Neural cell (in vitro differentiated cells): ENCODE data around the gene ESPN. TPM values are rescaled to one million over a fixed set of nuclear protein-coding genes. Genes with fewer than 3 reads are reported as not detected.
"Not testable (repeated sequence)": the region's sequence is repeated elsewhere in the genome, so short reads cannot be mapped to it uniquely, and the experiment has no call there.

Experiments used
- H2AFZ ChIP-seq: fragments of 200-600, 300-800 bp; sonication (generic), shearing (Covaris generic); 2 replicates; pipeline ENCODE4 v1.6.0; 2014; ENCODE audit warnings: low read depth, mild to moderate bottlenecking, antibody characterized with exemption, low read length, moderate library complexity
- H3F3A ChIP-seq: fragments of 200-600 bp; shearing (Covaris generic); 2 replicates; pipeline ENCODE4 v1.6.1; 2016; ENCODE audit warnings: mild to moderate bottlenecking, moderate library complexity, mixed read lengths, antibody characterized with exemption, low read length; ENCODE audit not compliant: insufficient read depth, poor library complexity, severe bottlenecking
- H3K27ac ChIP-seq: fragments of 200-600, 300-800 bp; sonication (generic), shearing (Covaris generic); 2 replicates; pipeline ENCODE4 v1.5.1; 2014; ENCODE audit warnings: mild to moderate bottlenecking, low read length, moderate library complexity
- H3K27me3 ChIP-seq: fragments of 300-800, 200-600 bp; sonication (generic), shearing (Covaris generic); 2 replicates; pipeline ENCODE4 v1.6.0; 2014; ENCODE audit warnings: mild to moderate bottlenecking, low read depth, low read length, moderate library complexity; ENCODE audit not compliant: insufficient read depth
- H3K36me3 ChIP-seq: fragments of 300-800, 200-600 bp; sonication (generic), shearing (Covaris generic); 2 replicates; pipeline ENCODE4 v1.5.1; 2014; ENCODE audit warnings: mild to moderate bottlenecking, antibody characterized with exemption, low read length, moderate library complexity; ENCODE audit not compliant: insufficient read depth
- H3K4me2 ChIP-seq: fragments of 300-800, 200-600 bp; sonication (generic), shearing (Covaris generic); 2 replicates; pipeline ENCODE4 v1.6.0; 2014; ENCODE audit warnings: mild to moderate bottlenecking, low read length
- H3K4me3 ChIP-seq: fragments of 300-800, 200-600 bp; sonication (generic), shearing (Covaris generic); 2 replicates; pipeline ENCODE4 v1.5.1; 2014; ENCODE audit warnings: mild to moderate bottlenecking, low read length, moderate library complexity
- H3K79me2 ChIP-seq: fragments of 200-600 bp; shearing (Covaris generic); replicated peaks from 2 replicates; pipeline ENCODE4 v1.6.0; 2014; ENCODE audit warnings: mild to moderate bottlenecking, low read length, moderate library complexity; ENCODE audit not compliant: insufficient read depth
- H3K9ac ChIP-seq: fragments of 300-800, 200-600 bp; sonication (generic), shearing (Covaris generic); 2 replicates; pipeline ENCODE4 v1.6.1; 2016; ENCODE audit warnings: mild to moderate bottlenecking, low read length, mixed read lengths
- H3K9me2 ChIP-seq: fragments of 200-600 bp; shearing (Covaris generic); 2 replicates; pipeline ENCODE4 v1.6.1; 2016; ENCODE audit warnings: mild to moderate bottlenecking, low read length, mixed read lengths; ENCODE audit not compliant: insufficient read depth
- H3K9me3 ChIP-seq: fragments of 200-600, 300-800 bp; sonication (generic), shearing (Covaris generic); 2 replicates; pipeline ENCODE4 v1.6.1; 2016; ENCODE audit warnings: mild to moderate bottlenecking, mixed run types, low read length, moderate library complexity, mixed read lengths
- H4K20me1 ChIP-seq: fragments of 200-600 bp; shearing (Covaris generic); 2 replicates; pipeline ENCODE4 v1.6.1; 2016; ENCODE audit warnings: mild to moderate bottlenecking, mixed run types; ENCODE audit not compliant: insufficient read depth
- EP300 ChIP-seq: fragments of 450-650 bp; conservative IDR thresholded peaks from 2 replicates; pipeline ENCODE4 v1.6.1; 2014; ENCODE audit warnings: antibody characterized with exemption, mild to moderate bottlenecking, moderate library complexity; ENCODE audit not compliant: poor library complexity, severe bottlenecking
- EZH2 ChIP-seq: fragments of 200-600, 300-800 bp; shearing (Covaris generic), sonication (generic); IDR thresholded peaks from 2 replicates; pipeline ENCODE4 v1.6.1; 2014; ENCODE audit warnings: antibody characterized with exemption, low read length, borderline replicate concordance, mild to moderate bottlenecking; ENCODE audit not compliant: insufficient read depth, poor library complexity, severe bottlenecking
- MXI1 ChIP-seq: fragments of 450-650 bp; conservative IDR thresholded peaks from 2 replicates; pipeline ENCODE4 v1.6.1; 2014; ENCODE audit warnings: antibody characterized with exemption, mild to moderate bottlenecking; ENCODE audit not compliant: poor library complexity, severe bottlenecking
- POLR2AphosphoS5 ChIP-seq: IDR thresholded peaks from 2 replicates; pipeline ENCODE4 v1.6.1; 2012
- RAD21 ChIP-seq: fragments of 450-650 bp; conservative IDR thresholded peaks from 2 replicates; pipeline ENCODE4 v1.6.1; 2014; ENCODE audit warnings: antibody characterized with exemption, mild to moderate bottlenecking, moderate library complexity
- SMC3 ChIP-seq: fragments of 450-650 bp; conservative IDR thresholded peaks from 2 replicates; pipeline ENCODE4 v1.6.1; 2014; ENCODE audit warnings: antibody characterized with exemption, mild to moderate bottlenecking, moderate library complexity; ENCODE audit not compliant: poor library complexity
- TAF1 ChIP-seq: IDR thresholded peaks from 2 replicates; pipeline ENCODE4 v1.6.1; 2012; ENCODE audit warnings: low read depth
- polyA plus RNA-seq: library from polyadenylated mRNA; depleted of rRNA; stranded (reverse); fragments of >200 nt; gene quantifications from 2 replicates; pipeline ENCODE4 v1.2.3, GENCODE V29; 2014
- TF ChIP-seq, protein P1 (sequence below): IDR thresholded peaks from 2 replicates; pipeline ENCODE4 v1.6.1; 2012; ENCODE audit warnings: borderline replicate concordance
- TF ChIP-seq, protein P2 (sequence below): fragments of 450-650 bp; IDR thresholded peaks from 2 replicates; pipeline ENCODE4 v1.5.1; 2014; ENCODE audit warnings: antibody characterized with exemption, mild to moderate bottlenecking, moderate library complexity; ENCODE audit not compliant: poor library complexity, severe bottlenecking

Gene ESPN
- polyA plus RNA-seq, 1 donor from 2014 or later = not detected

DNA sequence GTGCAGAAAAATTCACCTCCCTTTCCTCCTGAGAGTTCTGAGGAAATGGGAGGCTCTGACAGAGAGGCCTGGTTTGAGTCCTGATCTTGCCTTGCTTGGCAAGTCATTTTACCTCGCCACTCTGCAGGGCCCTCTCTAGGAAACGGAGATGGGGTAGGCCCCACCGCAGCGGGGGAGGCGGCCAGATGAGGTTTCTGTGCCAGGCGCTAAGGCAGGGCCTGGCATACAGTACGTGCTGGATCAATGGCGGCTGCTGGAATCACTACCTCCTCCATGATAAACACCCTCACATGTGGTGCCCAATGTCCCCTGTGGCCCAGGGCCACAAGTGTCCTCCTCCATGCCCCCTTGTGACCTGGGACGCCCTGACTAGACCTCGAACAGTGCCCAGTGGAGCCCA lies 67.4 kb downstream of the ESPN start:
- Histone ChIP-seq H3K36me3 (no peaks in the 10 kb centered on the region), H3K27me3 (no peaks in the 10 kb centered on the region), H3K4me3 (no peak overlapping the region), H2AFZ (no peak overlapping the region), H3K27ac (no peak overlapping the region), H3F3A (no peaks in the 10 kb centered on the region), H3K9me3 (no peaks in the 10 kb centered on the region), H3K79me2 (no peaks in the 10 kb centered on the region), H3K4me2 (no peak overlapping the region), H3K9ac (no peak overlapping the region), H4K20me1 (no peaks in the 10 kb centered on the region), H3K9me2 (no peaks in the 10 kb centered on the region)
- no peak for TF ChIP-seq EP300
- TF ChIP-seq MXI1 = no peak
- TF ChIP-seq, protein P1, sequence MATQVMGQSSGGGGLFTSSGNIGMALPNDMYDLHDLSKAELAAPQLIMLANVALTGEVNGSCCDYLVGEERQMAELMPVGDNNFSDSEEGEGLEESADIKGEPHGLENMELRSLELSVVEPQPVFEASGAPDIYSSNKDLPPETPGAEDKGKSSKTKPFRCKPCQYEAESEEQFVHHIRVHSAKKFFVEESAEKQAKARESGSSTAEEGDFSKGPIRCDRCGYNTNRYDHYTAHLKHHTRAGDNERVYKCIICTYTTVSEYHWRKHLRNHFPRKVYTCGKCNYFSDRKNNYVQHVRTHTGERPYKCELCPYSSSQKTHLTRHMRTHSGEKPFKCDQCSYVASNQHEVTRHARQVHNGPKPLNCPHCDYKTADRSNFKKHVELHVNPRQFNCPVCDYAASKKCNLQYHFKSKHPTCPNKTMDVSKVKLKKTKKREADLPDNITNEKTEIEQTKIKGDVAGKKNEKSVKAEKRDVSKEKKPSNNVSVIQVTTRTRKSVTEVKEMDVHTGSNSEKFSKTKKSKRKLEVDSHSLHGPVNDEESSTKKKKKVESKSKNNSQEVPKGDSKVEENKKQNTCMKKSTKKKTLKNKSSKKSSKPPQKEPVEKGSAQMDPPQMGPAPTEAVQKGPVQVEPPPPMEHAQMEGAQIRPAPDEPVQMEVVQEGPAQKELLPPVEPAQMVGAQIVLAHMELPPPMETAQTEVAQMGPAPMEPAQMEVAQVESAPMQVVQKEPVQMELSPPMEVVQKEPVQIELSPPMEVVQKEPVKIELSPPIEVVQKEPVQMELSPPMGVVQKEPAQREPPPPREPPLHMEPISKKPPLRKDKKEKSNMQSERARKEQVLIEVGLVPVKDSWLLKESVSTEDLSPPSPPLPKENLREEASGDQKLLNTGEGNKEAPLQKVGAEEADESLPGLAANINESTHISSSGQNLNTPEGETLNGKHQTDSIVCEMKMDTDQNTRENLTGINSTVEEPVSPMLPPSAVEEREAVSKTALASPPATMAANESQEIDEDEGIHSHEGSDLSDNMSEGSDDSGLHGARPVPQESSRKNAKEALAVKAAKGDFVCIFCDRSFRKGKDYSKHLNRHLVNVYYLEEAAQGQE = no peak
- no peak for TF ChIP-seq TAF1
- no peak for TF ChIP-seq SMC3
- TF ChIP-seq, protein P2, sequence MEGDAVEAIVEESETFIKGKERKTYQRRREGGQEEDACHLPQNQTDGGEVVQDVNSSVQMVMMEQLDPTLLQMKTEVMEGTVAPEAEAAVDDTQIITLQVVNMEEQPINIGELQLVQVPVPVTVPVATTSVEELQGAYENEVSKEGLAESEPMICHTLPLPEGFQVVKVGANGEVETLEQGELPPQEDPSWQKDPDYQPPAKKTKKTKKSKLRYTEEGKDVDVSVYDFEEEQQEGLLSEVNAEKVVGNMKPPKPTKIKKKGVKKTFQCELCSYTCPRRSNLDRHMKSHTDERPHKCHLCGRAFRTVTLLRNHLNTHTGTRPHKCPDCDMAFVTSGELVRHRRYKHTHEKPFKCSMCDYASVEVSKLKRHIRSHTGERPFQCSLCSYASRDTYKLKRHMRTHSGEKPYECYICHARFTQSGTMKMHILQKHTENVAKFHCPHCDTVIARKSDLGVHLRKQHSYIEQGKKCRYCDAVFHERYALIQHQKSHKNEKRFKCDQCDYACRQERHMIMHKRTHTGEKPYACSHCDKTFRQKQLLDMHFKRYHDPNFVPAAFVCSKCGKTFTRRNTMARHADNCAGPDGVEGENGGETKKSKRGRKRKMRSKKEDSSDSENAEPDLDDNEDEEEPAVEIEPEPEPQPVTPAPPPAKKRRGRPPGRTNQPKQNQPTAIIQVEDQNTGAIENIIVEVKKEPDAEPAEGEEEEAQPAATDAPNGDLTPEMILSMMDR = no peak
- TF ChIP-seq EZH2 = no peak
- TF ChIP-seq RAD21 = no peak
- no peak for TF ChIP-seq POLR2AphosphoS5

DNA sequence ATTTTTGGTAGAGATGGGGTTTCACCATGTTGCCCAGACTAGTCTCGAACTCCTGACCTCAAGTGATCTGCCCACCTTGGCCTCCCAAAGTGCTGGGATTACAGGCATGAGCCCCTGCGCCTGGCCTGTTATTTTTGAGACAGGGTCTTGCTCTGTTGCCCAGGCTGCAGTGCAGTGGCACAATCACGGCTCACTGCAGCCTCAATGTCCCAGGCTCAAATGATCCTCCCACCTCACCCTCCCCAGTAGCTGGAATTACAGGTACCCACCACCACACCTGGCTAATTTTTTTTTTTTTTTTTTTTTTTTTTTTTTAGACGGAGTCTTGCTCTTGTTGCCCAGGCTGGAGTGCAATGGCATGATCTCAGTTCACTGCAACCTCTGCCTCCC lies 69.3 kb downstream of the ESPN start:
- not testable (repeated sequence) for H3K9ac ChIP-seq, H3F3A ChIP-seq, H2AFZ ChIP-seq, H3K27ac ChIP-seq, H3K4me2 ChIP-seq, H3K79me2 ChIP-seq, H3K36me3 ChIP-seq, H3K27me3 ChIP-seq, H3K9me2 ChIP-seq, H3K4me3 ChIP-seq, H4K20me1 ChIP-seq, H3K9me3 ChIP-seq

DNA sequence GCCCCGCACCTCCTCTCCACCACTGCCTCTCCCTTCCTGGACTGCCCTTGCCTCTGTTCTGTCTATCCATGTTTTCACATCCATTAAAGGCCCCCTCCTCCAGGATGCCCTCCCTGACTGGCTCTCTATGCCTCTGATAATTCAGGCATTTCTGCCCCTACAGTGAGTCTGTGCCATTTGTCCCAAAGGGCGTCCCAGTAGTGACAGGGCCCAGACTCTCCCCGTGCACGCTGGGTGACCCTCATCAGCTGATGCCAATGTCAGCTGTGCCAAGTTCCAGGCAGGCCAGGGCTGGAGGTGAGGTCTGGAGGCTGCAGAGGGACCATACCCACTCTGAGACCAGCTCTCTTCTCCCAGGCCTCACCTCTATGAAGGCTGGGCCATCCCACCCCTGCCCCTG lies 70.1 kb downstream of the ESPN start:
- Histone ChIP-seq H3K4me2 (no peak overlapping the region), H2AFZ (no peak overlapping the region), H3K79me2 (no peaks in the 10 kb centered on the region), H3K4me3 (no peak overlapping the region), H3K36me3 (no peaks in the 10 kb centered on the region), H3K27me3 (no peaks in the 10 kb centered on the region), H4K20me1 (no peaks in the 10 kb centered on the region), H3K27ac (no peak overlapping the region), H3K9ac (no peak overlapping the region), H3F3A (no peaks in the 10 kb centered on the region), H3K9me2 (no peaks in the 10 kb centered on the region), H3K9me3 (no peaks in the 10 kb centered on the region)
- TF ChIP-seq POLR2AphosphoS5 (no peak), EZH2 (no peak), EP300 (no peak), RAD21 (no peak), MXI1 (no peak), TAF1 (no peak), SMC3 (no peak)
- TF ChIP-seq, protein P1 = no peak
- TF ChIP-seq, protein P2 = no peak
